Cardiac septum (tissue), 1 donor: Measurements from ENCODE around the gene NTN1. TPM values are rescaled to one million over a fixed set of nuclear protein-coding genes. Genes with fewer than 3 reads are reported as not detected.
"Not testable (repeated sequence)": the region's sequence is repeated elsewhere in the genome, so short reads cannot be mapped to it uniquely, and the experiment has no call there.

ENCODE experiments used
- DNase-seq: peaks from one replicate; pipeline ENCODE4 v3.0.0-alpha.2; 2020; ENCODE audit warnings: low spot score
- intact Hi-C: fragments of 100-400 bp; cut with DNase I; formaldehyde crosslinking; loops from one replicate; pipeline ENCODE4 v1.14.0; 2022
- long read RNA-seq: library from polyadenylated mRNA; unstranded; transcript quantifications from one replicate; pipeline ENCODE4 v2.0.0, GENCODE V29; 2021
- total RNA-seq: library from RNA; stranded (reverse); fragmentation: NEBNext Ultra II Directional; extraction: Animal tissue kit (Norgen Biotek cat#: 25700); gene quantifications from one replicate; pipeline ENCODE4 v1.2.1, GENCODE V29; 2021
- donor health status: DM: no; HTN: no; CAD: no.

Gene NTN1
- total RNA-seq = 11.5 TPM
- long read RNA-seq, full-length matches to known transcripts = 1 of 4 reads
- long read RNA-seq, partial matches to known transcripts = 0 of 4 reads
- long read RNA-seq, other reads (novel, unspliced or antisense) = 3 of 4 reads

DNA sequence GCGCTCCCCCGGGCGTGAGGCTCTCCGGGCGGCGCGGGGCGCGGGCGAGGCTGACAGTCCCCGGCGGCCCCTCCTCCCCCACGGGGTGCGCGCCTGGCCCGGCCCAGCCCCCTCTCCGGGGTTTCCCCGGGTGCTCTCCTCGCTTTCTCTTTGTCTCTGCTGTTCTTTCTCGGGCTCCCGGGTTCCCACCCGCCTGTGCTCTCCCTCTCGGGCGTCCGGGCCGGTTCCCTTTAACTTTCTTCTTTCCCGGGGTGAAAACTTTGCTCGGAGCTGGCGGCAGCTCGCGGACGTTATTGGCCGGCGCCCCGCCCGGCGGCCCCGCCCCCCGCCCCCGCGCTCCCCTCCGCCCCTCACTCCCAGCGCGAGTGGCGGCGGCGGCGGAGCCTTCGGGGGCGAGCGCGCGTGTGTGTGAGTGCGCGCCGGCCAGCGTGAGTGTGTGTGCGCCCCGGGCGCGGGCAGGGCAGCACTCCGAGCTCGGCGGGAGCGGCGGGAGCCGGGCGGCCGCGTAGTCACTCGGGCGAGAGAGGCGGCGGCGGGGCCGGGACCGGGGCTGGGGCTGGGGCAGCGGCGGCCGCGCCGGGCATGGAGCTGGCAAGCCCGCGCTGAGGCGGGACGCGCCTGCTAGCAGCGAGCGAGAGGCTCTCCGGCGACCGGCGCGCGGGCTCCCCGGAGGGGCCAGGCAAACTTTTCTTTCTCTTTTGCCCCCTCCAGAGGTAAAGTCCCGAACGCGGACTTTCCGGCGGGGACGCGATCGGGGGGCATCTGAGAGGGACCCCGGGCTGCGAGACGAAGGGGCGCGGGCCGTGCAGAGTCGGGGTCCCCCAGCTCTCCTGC, at the start of gene NTN1:
Gene NTN1, plus strand, starts transcription at position 353 of the 834 bp plus-strand sequence. CDS start 864 bp downstream, outside the sequence.
- intact Hi-C loops = loop anchor here (5.0 kb wide), 2 partner anchors 46 to 221 kb away; no protein-coding TSS in a partner anchor

DNA sequence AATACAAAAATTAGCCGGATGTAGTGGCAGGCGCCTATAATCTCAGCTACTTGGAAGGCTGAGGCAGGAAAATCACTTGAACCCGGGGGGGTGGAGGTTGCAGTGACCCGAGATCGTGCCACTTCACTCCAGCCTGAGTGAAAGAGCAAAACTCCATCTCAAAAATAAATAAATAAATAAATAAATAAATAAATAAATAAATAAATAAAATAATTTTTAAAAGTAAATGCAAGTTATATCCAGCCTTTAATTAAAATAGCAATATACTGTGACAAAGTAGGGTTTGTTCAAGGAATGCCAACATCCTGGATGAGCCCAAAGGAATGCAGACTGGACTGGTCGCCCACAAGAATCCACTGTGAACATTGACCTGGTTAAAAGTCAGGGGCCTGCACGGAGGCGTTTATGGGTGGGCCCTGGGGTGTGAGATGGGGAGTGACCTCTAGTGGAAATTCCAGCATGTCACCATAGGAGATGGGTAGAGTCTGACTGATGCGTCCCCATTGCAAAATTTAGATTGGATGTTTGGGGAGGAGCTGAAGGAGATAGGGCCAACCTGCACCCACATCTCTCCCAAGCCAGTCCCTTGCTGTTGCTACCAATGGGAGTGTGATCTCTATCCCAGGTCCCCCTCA, 46.1 kb upstream of the NTN1 start:
- DNase-seq = no peak
- intact Hi-C loops = no loop called here

More for the DNA sequence above, at the start of gene NTN1:
- no peak for DNase-seq

DNA sequence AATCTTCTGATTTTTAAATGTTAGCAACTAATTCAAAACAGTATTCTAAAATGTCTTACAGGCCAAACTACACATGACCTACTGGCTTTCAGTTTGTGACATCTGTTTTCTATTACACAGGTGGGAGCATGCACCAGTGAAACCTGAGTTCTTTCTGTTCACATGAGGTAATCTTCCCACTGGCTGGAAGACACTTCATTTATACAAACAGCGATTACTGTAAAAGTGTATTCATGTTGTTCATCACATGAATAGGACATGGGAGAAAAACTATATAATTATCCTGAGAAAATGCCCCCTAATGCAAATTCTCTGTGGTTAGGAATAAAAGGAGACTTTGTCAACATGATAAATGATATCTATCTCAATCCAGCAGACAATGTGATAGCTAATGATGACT, 44.7 kb upstream of the NTN1 start:
- intact Hi-C loops = no loop called here
- DNase-seq = no peak

DNA sequence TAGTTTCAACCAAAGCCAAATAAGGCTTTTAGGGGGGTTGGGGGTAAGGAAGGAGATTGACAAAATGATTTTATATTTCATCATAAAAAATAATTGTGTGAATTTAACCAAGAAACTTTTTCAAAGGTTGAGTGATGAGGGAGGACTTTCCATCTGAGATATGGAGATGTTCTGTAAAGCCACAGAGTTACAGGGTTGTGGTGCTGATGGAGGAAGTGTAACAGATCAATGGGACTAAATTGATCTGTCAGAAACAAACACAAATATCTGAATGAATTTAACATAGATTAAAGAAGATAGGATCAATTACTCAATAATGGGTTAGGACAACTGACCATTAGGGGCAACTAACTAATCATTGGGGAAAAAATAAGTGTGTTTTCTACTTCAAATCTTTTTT, 41.6 kb upstream of the NTN1 start:
- no peak for DNase-seq
- intact Hi-C loops = no loop called here

DNA sequence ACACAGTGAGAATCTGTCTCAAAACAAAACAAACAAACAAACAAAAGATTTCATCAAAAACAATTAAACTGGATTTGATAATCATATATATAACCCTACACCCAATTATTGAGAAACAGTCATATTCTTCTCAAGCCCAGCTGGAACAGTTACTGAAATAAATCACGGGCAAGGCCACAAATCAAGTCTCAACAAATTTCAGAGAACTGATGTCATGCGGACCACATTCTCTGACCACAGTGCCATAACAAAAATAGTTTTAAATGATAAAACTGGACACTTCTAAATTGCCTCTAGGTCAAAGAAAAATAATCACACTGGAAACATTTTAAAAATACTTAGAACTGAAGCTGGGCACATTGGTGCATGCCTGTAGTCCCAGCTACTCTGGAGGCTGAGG, 39.9 kb upstream of the NTN1 start:
- intact Hi-C loops = no loop called here
- DNase-seq = no peak

DNA sequence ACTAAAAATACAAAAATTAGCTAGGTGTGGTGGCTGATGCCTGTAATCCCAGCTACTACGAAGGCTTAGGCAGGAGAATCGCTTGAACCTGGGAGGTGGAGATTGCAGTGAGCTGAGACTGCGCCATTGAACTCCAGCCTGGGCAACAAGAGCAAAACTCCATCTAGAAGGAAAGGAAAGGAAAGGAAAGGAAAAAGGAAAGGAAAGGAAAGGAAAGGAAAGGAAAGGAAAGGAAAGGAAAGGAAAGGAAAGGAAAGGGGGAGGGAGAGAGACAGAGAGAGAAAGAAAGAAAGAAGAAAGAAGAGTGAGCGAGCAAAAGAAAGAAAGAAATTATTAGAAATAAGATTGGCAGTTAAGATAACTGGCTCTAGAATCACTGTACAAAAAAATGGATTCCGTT, 37.1 kb upstream of the NTN1 start:
- DNase-seq, intact Hi-C loops: not testable (repeated sequence)

DNA sequence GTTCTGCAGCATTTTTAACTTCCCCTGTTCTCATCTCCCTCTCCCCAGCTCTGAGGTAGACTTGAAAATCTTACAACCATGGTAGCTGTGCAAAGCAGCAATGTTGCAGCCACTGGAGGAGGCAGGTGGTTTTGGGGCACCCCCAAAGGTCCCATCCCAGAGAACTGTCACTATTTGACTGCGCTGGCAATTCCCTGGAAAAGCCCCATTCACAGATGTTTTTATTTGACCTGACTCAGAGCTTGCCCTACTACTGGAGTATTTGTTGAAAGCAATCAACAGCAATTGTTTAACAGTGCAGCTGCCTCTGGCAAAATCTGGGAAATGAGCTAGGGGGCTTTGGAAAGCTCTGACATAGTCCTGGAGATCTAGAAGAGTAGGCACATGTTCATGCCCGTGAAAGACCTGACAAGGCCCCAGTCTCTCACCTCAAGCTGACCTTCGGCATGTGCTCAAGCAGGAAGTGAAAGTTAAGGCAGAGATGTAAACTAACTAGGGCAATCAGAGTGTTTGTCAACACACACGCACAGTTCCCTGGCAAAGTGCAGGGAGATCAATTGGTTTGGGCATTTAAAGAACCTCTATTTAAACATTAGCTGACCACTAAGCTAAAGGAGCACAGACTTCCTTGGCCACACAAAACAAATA, 36.1 kb upstream of the NTN1 start:
- DNase-seq = no peak
- intact Hi-C loops = no loop called here

DNA sequence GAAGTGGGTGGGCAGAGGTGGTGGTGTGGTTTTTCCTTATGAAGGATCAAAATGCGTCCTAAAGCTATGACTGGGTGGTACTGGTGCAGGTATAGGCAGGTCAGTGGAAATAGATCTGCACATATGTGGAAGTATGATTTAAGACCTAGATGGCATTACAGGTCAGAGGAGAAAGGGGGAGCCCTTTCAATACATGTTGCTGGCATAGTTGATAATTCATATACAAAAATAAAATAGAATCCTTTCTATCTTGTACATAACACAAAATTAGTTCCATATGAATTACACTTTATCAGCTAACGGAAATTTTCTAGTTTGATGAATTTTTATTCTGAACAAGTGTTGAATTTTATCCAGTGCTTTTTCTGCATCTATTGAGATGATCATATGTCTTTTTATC, 35.0 kb upstream of the NTN1 start:
- no peak for DNase-seq
- intact Hi-C loops = no loop called here

DNA sequence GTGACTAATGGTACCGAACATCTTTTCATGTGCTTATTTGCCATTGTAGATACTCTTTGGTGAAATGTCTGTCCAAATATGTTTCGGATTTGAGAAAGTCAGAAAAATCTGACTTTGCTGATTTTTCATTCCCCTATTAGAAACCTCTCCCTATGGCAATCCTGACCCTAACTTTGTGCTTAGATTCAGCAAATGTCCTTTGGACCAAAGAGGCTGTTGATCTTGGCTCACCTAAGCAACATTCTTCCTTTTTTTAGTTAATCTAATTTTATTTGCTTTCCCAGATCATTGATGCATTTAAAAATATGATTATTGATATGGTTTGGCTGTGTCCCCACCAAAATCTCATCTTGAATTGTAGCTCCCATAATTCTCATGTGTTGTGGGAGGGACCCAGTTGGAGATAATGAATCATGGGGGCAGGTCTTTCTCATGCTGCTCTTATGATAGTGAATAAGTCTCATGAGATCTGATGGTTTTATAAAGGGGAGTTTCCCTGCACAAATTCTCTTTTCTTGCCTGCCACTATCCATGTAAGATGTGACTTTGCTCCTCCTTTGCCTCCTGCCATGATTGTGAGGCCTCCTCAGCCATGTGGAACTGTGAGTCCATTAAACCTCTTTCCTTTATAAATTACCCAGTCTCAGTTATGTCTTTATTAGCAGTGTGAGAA, 32.9 kb upstream of the NTN1 start:
- DNase-seq, intact Hi-C loops: not testable (repeated sequence)

DNA sequence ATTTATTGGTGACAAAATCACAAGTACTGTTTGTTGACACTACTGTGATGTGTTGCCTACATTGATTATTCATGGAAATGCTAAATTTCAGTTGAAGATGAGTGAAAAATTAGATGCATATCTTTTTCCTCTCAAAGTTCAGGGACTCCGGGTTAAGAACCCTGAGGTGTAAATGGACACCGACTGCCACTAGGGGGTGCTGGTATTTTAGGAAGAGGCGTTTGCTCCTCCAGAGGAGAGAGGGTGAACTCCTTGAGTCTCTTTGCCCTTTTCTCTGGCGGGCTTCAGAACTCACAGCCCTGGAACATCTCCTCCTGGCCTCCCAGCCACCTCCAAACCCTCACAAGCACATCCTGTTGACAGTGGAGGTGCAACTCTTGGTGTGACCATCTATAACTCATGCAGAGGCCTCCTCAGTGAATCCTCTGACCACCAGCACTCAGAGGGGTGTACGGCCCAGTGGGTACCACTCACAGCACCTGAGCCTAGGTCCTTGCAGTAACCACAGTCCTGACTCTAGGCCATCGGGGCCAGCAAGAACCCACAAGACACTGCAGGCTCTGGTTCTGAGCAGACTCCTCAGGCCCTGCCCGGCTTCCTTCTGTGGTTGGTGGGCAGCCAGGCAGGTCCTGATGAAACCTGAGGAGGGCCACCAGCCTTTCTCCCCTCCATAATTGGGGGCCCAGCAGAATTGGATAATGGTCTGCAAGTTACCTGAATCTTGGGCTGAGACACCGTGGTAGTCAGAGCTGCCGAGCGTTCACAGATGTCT, 29.6 kb upstream of the NTN1 start:
- intact Hi-C loops = loop anchor here (5.0 kb wide), 1 partner anchor 301 kb away; no protein-coding TSS in a partner anchor
- no peak for DNase-seq

DNA sequence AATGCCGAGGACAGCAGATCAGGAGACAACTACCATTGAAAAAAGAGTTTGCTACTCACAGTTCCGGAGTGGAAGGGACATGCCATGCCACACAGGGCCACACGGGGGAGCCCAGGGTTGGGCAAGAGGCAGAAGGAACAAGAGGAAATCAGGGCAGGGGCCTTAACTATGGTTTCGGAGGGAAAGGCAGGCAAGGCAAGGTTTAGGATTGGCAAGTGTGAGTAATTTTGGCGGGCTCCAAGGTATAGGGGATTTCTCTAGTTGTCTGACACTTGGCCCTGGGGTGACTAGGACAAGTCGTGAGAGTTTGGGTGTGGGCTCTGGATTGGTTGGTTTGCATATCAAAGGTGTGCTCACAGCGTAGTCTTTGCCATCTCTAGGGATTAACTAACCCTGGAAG, 27.0 kb upstream of the NTN1 start:
- intact Hi-C loops = loop anchor here (2.0 to 5.0 kb wide), 2 partner anchors 298 to 528 kb away; no protein-coding TSS in a partner anchor
- DNase-seq = peak; percentile 90

DNA sequence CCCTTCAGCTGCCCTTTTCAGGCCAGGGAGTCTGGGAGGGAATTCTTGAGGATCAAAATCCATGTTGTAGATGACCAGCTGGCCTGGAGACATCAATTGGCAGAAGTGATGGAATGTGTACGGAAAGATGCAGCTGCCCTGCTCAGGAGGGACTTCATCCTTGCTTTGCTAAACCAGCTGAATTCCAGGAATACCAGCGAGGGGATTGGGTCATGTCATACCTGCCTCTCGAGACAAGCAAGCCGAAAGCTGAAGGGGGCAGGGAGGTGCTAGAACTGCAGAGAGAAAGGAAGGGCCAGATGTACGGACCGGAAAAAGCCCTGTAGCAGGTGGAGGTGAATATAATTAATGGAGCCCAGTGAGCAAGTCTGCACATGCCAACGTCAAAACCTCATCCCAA, 25.6 kb upstream of the NTN1 start:
- no peak for DNase-seq
- intact Hi-C loops = loop anchor here (2.0 kb wide), 1 partner anchor 527 kb away; no protein-coding TSS in a partner anchor

DNA sequence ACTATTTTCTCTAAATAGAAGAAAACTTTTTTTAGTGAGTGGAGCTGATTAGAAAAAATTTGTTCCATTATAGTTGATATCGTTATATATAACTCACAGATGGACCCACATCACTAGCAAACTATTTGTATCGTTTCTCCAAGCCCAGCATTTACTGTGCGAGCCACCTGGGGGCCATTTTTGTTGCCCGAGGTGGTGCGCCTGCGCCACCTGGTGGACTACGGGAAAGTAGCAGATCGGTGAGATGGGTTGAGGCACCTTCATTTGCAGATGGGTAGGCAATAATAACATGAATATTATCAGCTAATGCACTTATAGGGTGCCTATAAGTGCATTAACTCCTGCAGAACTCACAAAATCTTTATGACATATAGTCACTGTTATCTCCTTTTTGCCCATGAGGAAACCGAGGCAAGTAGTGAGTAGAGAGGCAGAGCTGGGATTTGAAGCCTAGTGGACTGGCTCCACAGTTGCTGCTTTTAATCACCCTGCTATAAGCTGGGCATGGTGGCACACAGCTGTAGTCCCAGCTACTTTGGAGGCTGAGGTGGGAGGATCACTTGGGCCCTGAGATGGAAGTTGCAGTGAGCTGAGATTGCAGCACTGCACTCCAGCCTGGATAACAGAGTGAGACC, 23.2 kb upstream of the NTN1 start:
- no peak for DNase-seq
- intact Hi-C loops = no loop called here

DNA sequence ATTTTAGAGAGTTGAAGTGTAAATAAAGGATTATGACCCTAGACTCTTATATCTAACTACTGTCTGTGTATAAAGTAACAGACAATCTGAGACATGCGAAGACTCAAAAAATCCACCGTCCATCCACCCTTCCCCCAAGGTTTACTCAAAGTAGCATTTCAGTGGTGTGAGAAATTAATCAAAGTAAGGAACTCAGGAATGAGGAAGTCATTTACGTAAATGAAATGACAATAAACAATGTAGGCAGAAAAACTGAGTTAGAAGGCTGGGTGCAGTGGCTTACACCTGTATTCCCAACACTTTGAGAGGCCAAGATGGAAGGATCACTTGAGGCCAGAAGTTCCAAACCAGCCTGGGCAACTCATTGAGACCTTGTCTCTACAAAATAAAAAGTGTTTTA, 19.8 kb upstream of the NTN1 start:
- no peak for DNase-seq
- intact Hi-C loops = no loop called here

DNA sequence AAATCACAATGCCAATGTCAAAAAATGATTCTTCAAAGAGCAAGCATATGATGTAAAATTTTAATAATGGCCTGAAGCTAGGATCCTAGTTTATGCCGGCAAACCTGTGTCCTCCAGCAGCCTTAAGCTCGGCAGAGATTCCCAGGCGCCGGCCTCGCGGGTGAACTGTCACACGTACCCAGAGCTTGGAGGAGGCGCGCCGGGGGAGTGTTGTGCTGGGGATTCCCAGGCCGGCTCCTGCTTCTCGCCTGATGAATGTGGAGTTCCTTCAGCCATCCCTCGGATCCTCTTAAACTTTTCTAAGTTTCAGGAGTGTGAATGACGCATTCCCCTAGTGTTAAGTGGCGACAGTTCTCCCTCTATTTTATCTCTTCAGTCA, 19.1 kb upstream of the NTN1 start:
- no peak for DNase-seq
- intact Hi-C loops = no loop called here

DNA sequence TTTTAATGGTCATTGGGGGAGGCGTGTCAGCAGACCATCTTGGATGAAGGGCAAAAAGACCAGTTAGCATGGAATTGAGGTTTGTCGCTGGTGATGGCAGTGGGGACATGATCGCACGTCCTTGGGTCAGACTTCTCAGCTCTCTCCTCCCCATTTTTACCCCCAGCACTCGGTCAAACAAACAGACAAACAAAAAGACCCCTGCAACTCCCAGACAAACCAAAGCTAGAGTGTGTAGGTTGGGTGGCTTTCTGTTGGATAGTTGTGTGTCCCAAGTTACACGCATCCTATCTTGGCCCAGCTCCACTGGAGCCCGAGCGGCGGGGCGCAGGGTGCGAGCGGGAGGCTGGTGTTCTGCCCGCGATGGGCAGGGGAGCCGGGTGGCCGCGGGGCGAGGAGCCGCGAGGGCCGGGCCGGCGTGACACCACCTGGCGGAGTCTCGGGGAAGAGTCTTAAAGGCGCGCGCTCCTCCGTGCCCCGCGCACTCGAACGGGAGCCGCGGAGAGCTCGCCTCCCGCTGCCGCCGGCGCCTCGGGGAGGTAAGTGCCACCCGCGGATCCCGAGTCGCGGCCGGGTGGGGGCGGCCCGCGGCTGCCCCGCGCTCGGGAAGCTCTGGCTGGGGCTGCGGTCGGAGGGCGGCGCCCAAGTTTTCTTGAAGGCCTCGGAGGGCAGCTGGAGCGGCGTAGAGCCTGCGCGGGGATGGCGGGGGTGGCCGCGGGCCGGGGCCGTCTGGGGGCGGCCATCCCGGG, 18.5 kb upstream of the NTN1 start:
- intact Hi-C loops = no loop called here
- no peak for DNase-seq

DNA sequence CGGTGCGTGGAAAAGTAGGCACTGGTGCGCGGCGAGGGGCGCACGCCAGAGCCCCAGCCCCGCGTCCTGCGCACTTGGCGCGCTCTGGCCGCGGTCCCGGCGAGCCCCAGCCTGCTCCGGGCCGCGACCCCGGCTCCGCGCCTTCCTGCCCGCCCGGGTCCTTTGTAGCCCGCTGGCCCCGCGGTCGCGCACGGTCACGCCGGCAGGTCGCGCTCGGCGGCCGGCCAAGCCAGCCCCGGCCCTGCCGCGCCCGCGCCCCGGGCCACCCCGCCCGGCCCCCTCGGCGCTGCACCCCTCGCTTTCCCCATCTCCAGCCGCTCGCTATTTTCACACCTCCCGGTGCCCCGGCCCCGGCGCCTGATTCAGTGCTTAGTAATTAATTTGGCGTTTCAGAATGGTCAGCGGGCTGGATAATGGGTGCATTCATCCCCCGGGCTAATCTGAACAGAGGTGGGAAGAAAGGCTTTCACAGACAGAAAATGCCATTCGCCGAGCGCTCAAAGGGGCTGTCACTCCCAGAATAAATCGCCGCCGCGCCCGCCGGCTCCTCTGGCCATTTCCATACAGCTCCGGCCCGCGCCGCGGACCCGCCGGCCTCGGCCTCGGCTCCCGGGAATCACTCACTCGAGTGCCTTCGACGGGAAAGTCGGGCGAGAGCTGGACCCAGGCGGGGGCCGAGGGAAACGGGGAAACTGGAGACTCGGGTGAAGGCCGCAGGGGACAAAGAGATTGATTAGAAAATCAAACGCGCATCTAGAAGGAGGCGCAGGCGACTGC, 17.8 kb upstream of the NTN1 start:
- no peak for DNase-seq
- intact Hi-C loops = no loop called here
